PC-9 (cell line): ENCODE data around the gene CHM. TPM values are rescaled to one million over a fixed set of nuclear protein-coding genes. Genes with fewer than 3 reads are reported as not detected.
A peak's percentile ranks its signal among the peaks of the same experiment; 100 is the strongest.

ENCODE experiments used
- BruUV-seq: library from RNA; stranded (reverse); fragments of 400-500 nt; replicated peaks from 2 replicates; lab custom pipeline; 2021; lab: Mats Ljungman, UMichigan
- CTCF ChIA-PET: fragments of 300-600 bp; sonication (Branson Sonifier 250); formaldehyde crosslinking; loops from one replicate; lab custom pipeline; 2022; ENCODE audit warnings: antibody characterized with exemption; lab: Charles Lee
- POLR2A ChIA-PET: fragments of 300-600 bp; sonication (Branson Sonifier 250); formaldehyde crosslinking; loops from one replicate; lab custom pipeline; 2022; ENCODE audit warnings: antibody characterized with exemption; ENCODE audit not compliant: unreplicated experiment; lab: Charles Lee
- DNase-seq, 2 experiments: peaks; one replicate each; pipeline versions ENCODE4 v3.0.0 to v3.0.0-alpha.2; 2015 to 2022; ENCODE audit warnings: mixed read lengths in 1 of 2
- H2AFZ ChIP-seq: fragments of 200-600 bp; sonication (generic); 2 replicates; pipeline ENCODE4 v1.8.1; 2017; ENCODE audit warnings: antibody characterized with exemption
- H3F3A ChIP-seq: fragments of 200-600 bp; sonication (generic); 2 replicates; pipeline ENCODE4 v1.8.1; 2017; ENCODE audit warnings: antibody characterized with exemption, mild to moderate bottlenecking, low read depth; ENCODE audit not compliant: insufficient read depth
- H3K27ac ChIP-seq: fragments of 200-600 bp; sonication (generic); 2 replicates; pipeline ENCODE4 v1.6.1; 2016; ENCODE audit warnings: mixed run types
- H3K27me3 ChIP-seq: fragments of 200-600 bp; sonication (generic); 2 replicates; pipeline ENCODE4 v1.6.1; 2016; ENCODE audit warnings: low read depth, mixed run types; ENCODE audit not compliant: insufficient read depth
- H3K36me3 ChIP-seq: fragments of 200-600 bp; sonication (generic); 2 replicates; pipeline ENCODE4 v1.6.1; 2016; ENCODE audit warnings: low read depth, mixed run types
- H3K4me1 ChIP-seq: fragments of 200-600 bp; sonication (generic); replicated peaks from 2 replicates; pipeline ENCODE4 v1.6.1; 2016; ENCODE audit warnings: mixed run types; ENCODE audit not compliant: insufficient read depth
- H3K4me2 ChIP-seq: fragments of 200-600 bp; sonication (generic); 2 replicates; pipeline ENCODE4 v1.6.1; 2017; ENCODE audit warnings: mixed run types
- H3K4me3 ChIP-seq: fragments of 200-600 bp; sonication (generic); 2 replicates; pipeline ENCODE4 v1.6.1; 2016; ENCODE audit warnings: mixed run types
- H3K79me2 ChIP-seq: fragments of 200-600 bp; sonication (generic); 2 replicates; pipeline ENCODE4 v1.6.1; 2017; ENCODE audit warnings: low read depth, mixed run types
- H3K9me2 ChIP-seq: fragments of 200-600 bp; sonication (generic); 2 replicates; pipeline ENCODE4 v1.8.1; 2017; ENCODE audit warnings: mild to moderate bottlenecking; ENCODE audit not compliant: insufficient read depth
- H3K9me3 ChIP-seq: fragments of 200-600 bp; sonication (generic); 2 replicates; pipeline ENCODE4 v1.8.1; 2016; ENCODE audit warnings: low read depth; ENCODE audit not compliant: insufficient read depth
- H4K20me1 ChIP-seq: fragments of 200-600 bp; sonication (generic); 2 replicates; pipeline ENCODE4 v1.8.1; 2017; ENCODE audit not compliant: insufficient read depth
- EZH2 ChIP-seq: fragments of 200-600 bp; sonication (generic); IDR thresholded peaks from 2 replicates; pipeline ENCODE4 v1.8.0; 2017; ENCODE audit warnings: antibody characterized with exemption, low read depth
- intact Hi-C: fragments of 100-400 bp; cut with micrococcal nuclease; formaldehyde crosslinking; loops from one replicate; pipeline ENCODE4 v1.10.0; 2022; ENCODE audit not compliant: unreplicated experiment
- total RNA-seq: library from RNA; stranded (reverse); gene quantifications from 2 replicates; pipeline ENCODE4 v1.2.3, GENCODE V29; 2021
- TF ChIP-seq, protein P1 (sequence below): fragments of 200-600 bp; sonication (generic); conservative IDR thresholded peaks from 2 replicates; pipeline ENCODE4 v1.6.1; 2017; ENCODE audit warnings: mixed run types, antibody characterized with exemption, mild to moderate bottlenecking, moderate library complexity

Gene CHM
- total RNA-seq, 1 experiment from 2014 or later = 15.8 TPM

DNA sequence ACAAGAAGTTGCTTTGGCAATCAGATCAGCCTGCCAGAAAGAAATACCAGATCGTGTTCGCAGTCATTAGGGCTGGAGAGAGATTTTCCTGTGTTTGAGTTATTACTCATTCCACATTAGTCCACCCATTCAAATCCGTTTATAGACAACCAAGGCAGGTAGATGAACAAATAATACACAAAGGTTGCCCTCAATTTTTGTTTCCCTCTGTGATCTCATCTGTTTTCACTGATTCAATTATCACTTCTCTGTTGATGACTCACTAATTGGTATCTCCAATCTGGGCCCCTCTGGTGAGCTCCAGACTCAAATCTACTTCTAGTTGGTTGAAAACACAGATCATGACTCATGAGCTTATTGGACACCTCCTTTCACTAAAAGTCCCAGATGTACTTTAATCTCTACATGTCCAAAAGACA is 54.5 kb downstream of the CHM start:
- CTCF ChIA-PET = no interaction called here
- Histone ChIP-seq H3K79me2 (0 out of 2 replicates have a peak, but pooled peaks cover 7% of the 10 kb centered on the region), H3K4me2 (peak overlapping the region; percentile 68), H3K4me1 (peaks cover 26% of the 10 kb centered on the region), H3K36me3 (no peaks in the 10 kb centered on the region), H3K9me2 (no peaks in the 10 kb centered on the region), H3K27me3 (no peaks in the 10 kb centered on the region), H4K20me1 (no peaks in the 10 kb centered on the region), H3K27ac (peak overlapping the region; percentile 57), H3F3A (peaks cover 17% of the 10 kb centered on the region), H2AFZ (no peak overlapping the region), H3K9me3 (no peaks in the 10 kb centered on the region), H3K4me3 (peak overlapping the region; percentile 22; the same call in 1 of the 2 replicates)
- TF ChIP-seq, protein P1, sequence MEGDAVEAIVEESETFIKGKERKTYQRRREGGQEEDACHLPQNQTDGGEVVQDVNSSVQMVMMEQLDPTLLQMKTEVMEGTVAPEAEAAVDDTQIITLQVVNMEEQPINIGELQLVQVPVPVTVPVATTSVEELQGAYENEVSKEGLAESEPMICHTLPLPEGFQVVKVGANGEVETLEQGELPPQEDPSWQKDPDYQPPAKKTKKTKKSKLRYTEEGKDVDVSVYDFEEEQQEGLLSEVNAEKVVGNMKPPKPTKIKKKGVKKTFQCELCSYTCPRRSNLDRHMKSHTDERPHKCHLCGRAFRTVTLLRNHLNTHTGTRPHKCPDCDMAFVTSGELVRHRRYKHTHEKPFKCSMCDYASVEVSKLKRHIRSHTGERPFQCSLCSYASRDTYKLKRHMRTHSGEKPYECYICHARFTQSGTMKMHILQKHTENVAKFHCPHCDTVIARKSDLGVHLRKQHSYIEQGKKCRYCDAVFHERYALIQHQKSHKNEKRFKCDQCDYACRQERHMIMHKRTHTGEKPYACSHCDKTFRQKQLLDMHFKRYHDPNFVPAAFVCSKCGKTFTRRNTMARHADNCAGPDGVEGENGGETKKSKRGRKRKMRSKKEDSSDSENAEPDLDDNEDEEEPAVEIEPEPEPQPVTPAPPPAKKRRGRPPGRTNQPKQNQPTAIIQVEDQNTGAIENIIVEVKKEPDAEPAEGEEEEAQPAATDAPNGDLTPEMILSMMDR = no peak
- TF ChIP-seq EZH2 = no peak
- intact Hi-C loops = no loop called here
- no TSS peak for BruUV-seq
- POLR2A ChIA-PET = no interaction called here
- DNase-seq = peak in 1 of 2 experiments; percentile 82

- ChIA-PET POLR2A (no interaction called here), CTCF (no interaction called here)
- no peak for DNase-seq
- intact Hi-C loops = no loop called here
- Histone ChIP-seq H3K4me3 (no peak overlapping the region), H3K79me2 (0 out of 2 replicates have a peak, but pooled peaks cover 7% of the 10 kb centered on the region), H3K36me3 (no peaks in the 10 kb centered on the region), H3K4me2 (no peak overlapping the region), H3K27ac (no peak overlapping the region), H4K20me1 (no peaks in the 10 kb centered on the region), H3K4me1 (peaks cover 19% of the 10 kb centered on the region), H3K9me3 (no peaks in the 10 kb centered on the region), H3K27me3 (no peaks in the 10 kb centered on the region), H2AFZ (no peak overlapping the region), H3K9me2 (no peaks in the 10 kb centered on the region), H3F3A (peaks cover 14% of the 10 kb centered on the region)
- TF ChIP-seq EZH2 = no peak
- TF ChIP-seq, protein P1 = no peak
- BruUV-seq = no TSS peak
Measured at GRCh38 chrX:85988353-85988752, 59.0 kb downstream of the CHM start.

- CTCF ChIA-PET = no interaction called here
- Histone ChIP-seq H3K27ac (no peak overlapping the region), H3F3A (no peaks in the 10 kb centered on the region), H3K79me2 (no peaks in the 10 kb centered on the region), H3K4me3 (no peak overlapping the region), H3K9me2 (no peaks in the 10 kb centered on the region), H3K27me3 (no peaks in the 10 kb centered on the region), H3K36me3 (no peaks in the 10 kb centered on the region), H4K20me1 (no peaks in the 10 kb centered on the region), H3K4me1 (no peaks in the 10 kb centered on the region), H3K4me2 (no peak overlapping the region), H3K9me3 (no peaks in the 10 kb centered on the region), H2AFZ (no peak overlapping the region)
- TF ChIP-seq, protein P1 = no peak
- no peak for TF ChIP-seq EZH2
- POLR2A ChIA-PET = no interaction called here
- BruUV-seq = no TSS peak
- intact Hi-C loops = no loop called here
- DNase-seq = no peak
Measured at GRCh38 chrX:85980286-85980685, 67.1 kb downstream of the CHM start.
